ENCODE measurements around the gene SASH1. TPM values are rescaled to one million over a fixed set of nuclear protein-coding genes. Genes with fewer than 3 reads are reported as not detected.

SASH1 gene
- total RNA-seq, 1 donor from 2014 or later: 10.2 TPM

DNA sequence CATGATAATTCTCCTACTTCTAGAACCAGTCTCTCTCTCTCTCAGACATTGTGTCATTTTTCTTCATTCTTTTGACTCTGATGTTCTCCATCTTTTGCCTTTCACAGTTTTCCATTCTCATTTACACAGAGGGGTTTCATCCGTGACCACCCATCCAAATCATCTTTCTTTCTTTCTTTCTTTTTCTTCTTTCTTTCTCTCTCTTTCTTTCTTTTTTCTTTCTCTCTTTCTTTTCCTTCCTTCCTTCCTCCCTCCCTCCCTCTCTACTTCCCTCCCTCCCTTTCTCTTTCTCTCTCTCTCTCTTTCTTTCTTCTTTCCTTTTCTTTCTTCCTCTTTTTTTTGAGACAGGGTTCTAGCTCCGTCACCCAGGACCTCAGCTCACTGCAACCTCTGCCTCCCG, 19.9 kb upstream of the SASH1 start:
- Mint-ChIP-seq H3K4me3 (no peak overlapping the region), H3K27ac (no peak overlapping the region), H3K36me3 (peaks cover 3% of the 10 kb centered on the region), H3K27me3 (ENCODE audit: insufficient read depth, low read depth) (peaks cover 10% of the 10 kb centered on the region), H3K9me3 (no peaks in the 10 kb centered on the region), H3K4me1 (peaks cover 12% of the 10 kb centered on the region)
- no peak overlapping the region for H2AFZ ChIP-seq (replicated peaks)
- no peaks in the 10 kb centered on the region for H3K27me3 ChIP-seq
- H3K9ac ChIP-seq: no peak overlapping the region
- H3K79me2 ChIP-seq (ENCODE audit: low read depth): no peaks in the 10 kb centered on the region
- no peak overlapping the region for H3K27ac ChIP-seq
- H3K4me1 ChIP-seq: no peaks in the 10 kb centered on the region
- H4K20me1 ChIP-seq (ENCODE audit: low read depth): no peaks in the 10 kb centered on the region
- TF ChIP-seq EZH2phosphoT487 (IDR thresholded peaks at IDR 0.05) (no peak), EZH2 (IDR thresholded peaks at IDR 0.05) (no peak)
- TF ChIP-seq, protein P1, sequence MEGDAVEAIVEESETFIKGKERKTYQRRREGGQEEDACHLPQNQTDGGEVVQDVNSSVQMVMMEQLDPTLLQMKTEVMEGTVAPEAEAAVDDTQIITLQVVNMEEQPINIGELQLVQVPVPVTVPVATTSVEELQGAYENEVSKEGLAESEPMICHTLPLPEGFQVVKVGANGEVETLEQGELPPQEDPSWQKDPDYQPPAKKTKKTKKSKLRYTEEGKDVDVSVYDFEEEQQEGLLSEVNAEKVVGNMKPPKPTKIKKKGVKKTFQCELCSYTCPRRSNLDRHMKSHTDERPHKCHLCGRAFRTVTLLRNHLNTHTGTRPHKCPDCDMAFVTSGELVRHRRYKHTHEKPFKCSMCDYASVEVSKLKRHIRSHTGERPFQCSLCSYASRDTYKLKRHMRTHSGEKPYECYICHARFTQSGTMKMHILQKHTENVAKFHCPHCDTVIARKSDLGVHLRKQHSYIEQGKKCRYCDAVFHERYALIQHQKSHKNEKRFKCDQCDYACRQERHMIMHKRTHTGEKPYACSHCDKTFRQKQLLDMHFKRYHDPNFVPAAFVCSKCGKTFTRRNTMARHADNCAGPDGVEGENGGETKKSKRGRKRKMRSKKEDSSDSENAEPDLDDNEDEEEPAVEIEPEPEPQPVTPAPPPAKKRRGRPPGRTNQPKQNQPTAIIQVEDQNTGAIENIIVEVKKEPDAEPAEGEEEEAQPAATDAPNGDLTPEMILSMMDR (IDR thresholded peaks at IDR 0.05): no peak
- no peak overlapping the region for H3K4me3 ChIP-seq
- no peak overlapping the region for H3K4me2 ChIP-seq
- H3F3A ChIP-seq (ENCODE audit: low read depth): no peaks in the 10 kb centered on the region
- no peak for DNase-seq (ENCODE audit: low spot score)
- H3K36me3 ChIP-seq: no peaks in the 10 kb centered on the region
- H3K9me3 ChIP-seq (ENCODE audit: low read depth): no peaks in the 10 kb centered on the region

DNA sequence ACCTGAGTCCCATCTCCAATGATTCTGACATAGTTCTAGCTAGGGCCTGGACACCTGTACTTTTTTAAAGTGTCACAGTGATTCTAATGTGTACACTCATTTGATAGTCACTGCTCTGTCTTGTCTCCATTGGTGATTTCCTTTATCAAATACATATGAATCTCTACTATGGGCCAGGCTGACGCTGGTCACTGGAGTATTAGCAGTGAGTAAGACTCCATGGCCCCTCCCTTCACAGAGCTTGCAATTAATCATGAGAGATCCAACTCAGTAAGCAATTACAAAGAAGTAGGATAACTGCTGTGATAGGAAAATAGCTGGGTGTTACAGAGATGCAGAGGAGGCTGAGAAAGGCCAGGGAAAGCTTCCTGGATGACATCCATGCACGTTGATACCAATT, 19.3 kb upstream of the SASH1 start:
- H3K27ac Mint-ChIP-seq: no peak overlapping the region
- H3K9ac ChIP-seq: no peak overlapping the region

DNA sequence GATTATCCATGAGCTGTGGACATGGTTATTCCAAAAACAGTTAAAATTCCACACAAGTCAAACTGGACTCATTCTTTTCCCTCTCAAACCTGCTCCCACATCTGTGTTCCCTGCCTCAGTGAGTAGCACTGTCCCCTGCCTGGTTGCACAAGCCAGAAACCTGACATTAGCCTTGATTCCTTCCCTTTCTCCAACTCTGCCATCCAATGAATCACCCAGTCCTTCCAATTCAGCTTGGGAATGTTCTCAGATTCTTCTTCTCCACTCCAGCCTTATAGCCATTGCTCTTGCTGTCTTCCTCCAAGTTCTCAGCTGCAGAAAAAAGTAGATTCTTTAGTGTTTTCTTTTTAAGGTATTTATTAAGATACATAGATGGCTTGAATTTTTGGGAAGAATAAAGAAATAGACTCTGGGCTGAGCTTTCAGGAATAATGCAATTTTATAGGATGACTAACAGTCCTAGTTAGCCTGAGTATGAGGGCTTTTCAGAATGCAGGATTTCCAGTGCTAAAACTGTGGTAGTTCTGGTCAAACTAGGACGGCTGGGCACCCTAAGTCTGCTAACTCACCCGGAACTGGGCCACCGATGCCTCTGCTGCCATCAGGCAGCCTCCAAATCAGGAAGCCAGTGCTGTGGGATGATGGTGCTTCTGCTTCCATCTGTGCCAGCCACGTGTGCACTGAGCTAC, 18.2 kb upstream of the SASH1 start:
- Histone ChIP-seq H3K4me3 (no peak overlapping the region), H3K79me2 (ENCODE audit: low read depth) (no peaks in the 10 kb centered on the region), H3K4me1 (no peaks in the 10 kb centered on the region), H3F3A (ENCODE audit: low read depth) (no peaks in the 10 kb centered on the region), H3K9me3 (ENCODE audit: low read depth) (no peaks in the 10 kb centered on the region), H3K4me2 (no peak overlapping the region), H4K20me1 (ENCODE audit: low read depth) (no peaks in the 10 kb centered on the region), H3K27ac (no peak overlapping the region), H2AFZ (replicated peaks) (no peak overlapping the region), H3K27me3 (no peaks in the 10 kb centered on the region), H3K36me3 (no peaks in the 10 kb centered on the region), H3K9ac (no peak overlapping the region)
- Mint-ChIP-seq H3K4me1 (peaks cover 21% of the 10 kb centered on the region), H3K36me3 (peaks cover 3% of the 10 kb centered on the region), H3K4me3 (no peak overlapping the region), H3K27me3 (ENCODE audit: insufficient read depth, low read depth) (peaks cover 10% of the 10 kb centered on the region), H3K9me3 (no peaks in the 10 kb centered on the region), H3K27ac (no peak overlapping the region)
- DNase-seq (ENCODE audit: low spot score): no peak
- no peak for TF ChIP-seq EZH2 (IDR thresholded peaks at IDR 0.05)
- TF ChIP-seq, protein P1 (IDR thresholded peaks at IDR 0.05): no peak
- no peak for TF ChIP-seq EZH2phosphoT487 (IDR thresholded peaks at IDR 0.05)

More for the DNA sequence above, 19.3 kb upstream of the SASH1 start:
- H3K27me3 Mint-ChIP-seq (ENCODE audit: insufficient read depth, low read depth): peaks cover 10% of the 10 kb centered on the region
- Histone ChIP-seq H3K27ac (no peak overlapping the region), H3K27me3 (no peaks in the 10 kb centered on the region), H3K4me3 (no peak overlapping the region), H4K20me1 (ENCODE audit: low read depth) (no peaks in the 10 kb centered on the region), H3K4me1 (no peaks in the 10 kb centered on the region), H3F3A (ENCODE audit: low read depth) (no peaks in the 10 kb centered on the region), H3K79me2 (ENCODE audit: low read depth) (no peaks in the 10 kb centered on the region), H2AFZ (replicated peaks) (no peak overlapping the region), H3K4me2 (no peak overlapping the region), H3K9me3 (ENCODE audit: low read depth) (no peaks in the 10 kb centered on the region), H3K36me3 (no peaks in the 10 kb centered on the region)
- H3K4me1 Mint-ChIP-seq: peaks cover 12% of the 10 kb centered on the region
- TF ChIP-seq EZH2phosphoT487 (IDR thresholded peaks at IDR 0.05): no peak
- no peak for TF ChIP-seq EZH2 (IDR thresholded peaks at IDR 0.05)
- peak; percentile 5 for DNase-seq (ENCODE audit: low spot score)
- peaks cover 3% of the 10 kb centered on the region for H3K36me3 Mint-ChIP-seq
- no peaks in the 10 kb centered on the region for H3K9me3 Mint-ChIP-seq
- no peak overlapping the region for H3K4me3 Mint-ChIP-seq

DNA sequence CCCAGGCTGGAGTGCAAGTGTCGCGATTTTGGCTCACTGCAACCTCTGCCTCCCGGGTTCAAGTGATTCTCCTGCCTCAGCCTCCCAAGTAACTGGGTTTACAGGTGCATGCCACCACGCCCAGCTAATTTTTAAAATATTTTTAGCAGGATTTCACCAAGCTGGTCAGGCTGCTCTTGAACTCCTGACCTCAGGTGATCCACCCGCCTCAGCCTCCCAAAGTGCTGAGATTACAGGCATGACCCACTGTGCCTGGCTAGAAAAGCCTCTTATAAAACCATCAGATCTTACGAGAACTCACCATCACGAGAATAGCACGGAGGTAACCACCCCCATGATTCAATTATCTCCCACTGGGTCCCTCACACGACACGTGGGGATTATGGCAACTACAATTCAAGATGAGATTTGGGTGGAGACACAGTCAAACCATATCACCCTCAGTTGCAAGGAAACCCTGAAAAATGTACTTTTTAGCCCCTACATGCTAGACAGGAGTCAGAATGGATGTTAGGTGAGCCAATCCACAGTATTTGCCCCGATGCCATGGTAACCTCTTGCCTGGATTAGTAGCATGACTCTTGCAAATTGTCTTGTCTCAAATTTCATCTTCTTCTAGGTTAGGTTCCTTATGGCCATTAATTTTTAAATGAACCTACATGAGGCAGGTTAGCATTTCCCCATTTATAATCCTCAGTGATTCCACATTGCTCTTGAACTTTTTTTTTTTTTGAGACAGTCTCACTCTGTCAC, 17.1 kb upstream of the SASH1 start:
- no peak for TF ChIP-seq EZH2 (IDR thresholded peaks at IDR 0.05)
- TF ChIP-seq, protein P1 (IDR thresholded peaks at IDR 0.05): no peak
- no peak for TF ChIP-seq EZH2phosphoT487 (IDR thresholded peaks at IDR 0.05)
- Histone ChIP-seq H2AFZ (replicated peaks) (no peak overlapping the region), H3K9me3 (ENCODE audit: low read depth) (no peaks in the 10 kb centered on the region), H3K9ac (no peak overlapping the region), H3K36me3 (no peaks in the 10 kb centered on the region), H3K79me2 (ENCODE audit: low read depth) (no peaks in the 10 kb centered on the region), H3K4me3 (no peak overlapping the region), H3K4me1 (no peaks in the 10 kb centered on the region), H3F3A (ENCODE audit: low read depth) (no peaks in the 10 kb centered on the region), H4K20me1 (ENCODE audit: low read depth) (no peaks in the 10 kb centered on the region), H3K4me2 (no peak overlapping the region), H3K27me3 (no peaks in the 10 kb centered on the region), H3K27ac (no peak overlapping the region)
- no peak for DNase-seq (ENCODE audit: low spot score)
- Mint-ChIP-seq H3K9me3 (no peaks in the 10 kb centered on the region), H3K36me3 (no peaks in the 10 kb centered on the region), H3K4me1 (peaks cover 22% of the 10 kb centered on the region), H3K27ac (no peak overlapping the region), H3K4me3 (no peak overlapping the region), H3K27me3 (ENCODE audit: insufficient read depth, low read depth) (peaks cover 10% of the 10 kb centered on the region)
